Stomach (tissue), 9 donors: ENCODE results near the gene AGFG1. TPM values are rescaled to one million over a fixed set of nuclear protein-coding genes. Genes with fewer than 3 reads are reported as not detected.
"Not testable (repeated sequence)": the region's sequence is repeated elsewhere in the genome, so short reads cannot be mapped to it uniquely, and the experiment has no call there.

ENCODE experiments used
- DNase-seq, 2 donors: peaks; one replicate each; pipeline versions ENCODE4 v3.0.0 to v3.0.0-alpha.2; 2013 to 2019
- H3K27ac ChIP-seq, 5 donors: fragments of 200-600 bp in 4 of 5; sonication (generic) in 4 of 5; one replicate each; pipeline ENCODE4 v1.5.1; 2013 to 2019; ENCODE audit warnings: mild to moderate bottlenecking in 1 of 5, moderate library complexity in 1 of 5
- H3K27me3 ChIP-seq, 3 donors: fragments of 200-600 bp; sonication (generic); one replicate each; pipeline ENCODE4 v1.5.1; 2017 to 2019; ENCODE audit warnings: mixed run types in 1 of 3
- H3K36me3 ChIP-seq, 4 donors: fragments of 200-600 bp; sonication (generic); 1 replicate in 3 of 4; 2 replicates in 1 of 4; pipeline ENCODE4 v1.5.1; 2016 to 2019
- H3K4me1 ChIP-seq, 4 donors: fragments of 200-600 bp; sonication (generic); one replicate each; pipeline ENCODE4 v1.5.1; 2016 to 2019
- H3K4me3 ChIP-seq, 4 donors: fragments of 200-600 bp; sonication (generic) in 3 of 4; one replicate each; pipeline ENCODE4 v1.5.1; 2016 to 2019; ENCODE audit warnings: mild to moderate bottlenecking in 1 of 4
- H3K9me3 ChIP-seq, 4 donors: fragments of 200-600 bp; sonication (generic); one replicate each; pipeline ENCODE4 v1.5.1; 2016 to 2019
- CTCF ChIP-seq, 7 experiments: fragments of 450-650 bp in 4 of 7; fragments of 200-600 bp in 3 of 7; sonication (generic) in 3 of 7; IDR thresholded peaks; one replicate each; pipeline ENCODE4 v1.5.1; 2016 to 2019; ENCODE audit warnings: antibody characterized with exemption in 7 of 7, control low read depth in 2 of 7, mild to moderate bottlenecking in 1 of 7
- EP300 ChIP-seq: sonication (generic); formaldehyde crosslinking; IDR thresholded peaks from one replicate; pipeline ENCODE4 v1.6.1; 2017; ENCODE audit warnings: antibody characterized with exemption
- POLR2A ChIP-seq, 4 donors: fragments of 450-650 bp; IDR thresholded peaks; one replicate each; pipeline ENCODE4 v1.6.1; 2016; ENCODE audit warnings: antibody characterized with exemption in 4 of 4, control low read depth in 2 of 4, mild to moderate bottlenecking in 1 of 4, moderate library complexity in 1 of 4
- POLR2AphosphoS5 ChIP-seq, 3 donors: sonication (generic); formaldehyde crosslinking; IDR thresholded peaks; one replicate each; pipeline ENCODE4 v1.6.1; 2016; ENCODE audit warnings: antibody characterized with exemption in 3 of 3
- WGBS, 5 donors: extraction: QIAGEN DNeasy Blood & Tissue Kit in 3 of 5; methylation state at CpG; one replicate each; pipeline versions ENCODE4 v1.1.5 to v1.1.7; 2013 to 2018; 5-methylcytosine and 5-hydroxymethylcytosine counted together
- intact Hi-C: fragments of 100-400 bp; cut with DNase I; formaldehyde crosslinking; loops from one replicate; pipeline ENCODE4 v1.15.1; 2023; ENCODE audit warnings: low total_unique reads
- polyA plus RNA-seq, 3 donors: library from polyadenylated mRNA; stranded (reverse); fragments of 200-250 nt; gene quantifications; one replicate each; pipeline ENCODE4 v1.2.3, GENCODE V29; 2013
- total RNA-seq, 5 donors: library from RNA; depleted of rRNA; stranded (reverse); fragments of >200 nt; gene quantifications; one replicate each; pipeline versions ENCODE4 v1.1.0 to v1.2.3, GENCODE V29; 2014 to 2016
- donor health status: healthy with polysubstance abuse.
- donor health status: Bipolar disorder and iron deficiency.
- donor health status: healthy.

The AGFG1 gene
- total and polyA plus RNA-seq, 8 donors = 16.1 to 119 (median 35.7) TPM

GRCh38 chr2:227539465-227539956, 67.6 kb downstream of the AGFG1 start:
- no peak overlapping the region for H3K4me3 ChIP-seq
- no peak overlapping the region for H3K27ac ChIP-seq
- 95 to 98% (median 98%) methylated on average over 8 of the region's 8 CpGs for WGBS, 5 donors
- intact Hi-C loops = no loop called here
- H3K9me3 ChIP-seq = peaks cover 0 to 7% (median 2%) of the 10 kb centered on the region in 4 donors
- DNase-seq = no peak
- no peaks in the 10 kb centered on the region for H3K27me3 ChIP-seq
- H3K4me1 ChIP-seq = no peaks in the 10 kb centered on the region
- no peak for TF ChIP-seq POLR2AphosphoS5 (IDR thresholded peaks at IDR 0.05)
- no peak for TF ChIP-seq POLR2A (IDR thresholded peaks at IDR 0.05)
- no peak for TF ChIP-seq EP300
- TF ChIP-seq CTCF (IDR thresholded peaks at IDR 0.05) = no peak
- H3K36me3 ChIP-seq = peaks cover 23 to 80% (median 77%) of the 10 kb centered on the region in 4 donors

- H3K4me1 ChIP-seq, DNase-seq, H3K27ac ChIP-seq, H3K27me3 ChIP-seq, intact Hi-C loops, H3K9me3 ChIP-seq, H3K4me3 ChIP-seq: not testable (repeated sequence)
- WGBS, 5 donors = 89 to 99% (median 95%) methylated on average over 9 of the region's 9 CpGs
- peaks cover 18 to 80% (median 74%) of the 10 kb centered on the region in 4 donors for H3K36me3 ChIP-seq
Measured at GRCh38 chr2:227540352-227540751, 68.4 kb downstream of the AGFG1 start.

GRCh38 chr2:227545990-227546389, 74.0 kb downstream of the AGFG1 start:
- Histone ChIP-seq H3K36me3 (peaks cover 13 to 66% (median 54%) of the 10 kb centered on the region in 4 donors), H3K27me3 (no peaks in the 10 kb centered on the region), H3K4me1 (no peaks in the 10 kb centered on the region), H3K4me3 (no peak overlapping the region), H3K9me3 (peaks cover 0 to 3% (median 1%) of the 10 kb centered on the region in 4 donors), H3K27ac (no peak overlapping the region)
- no peak for TF ChIP-seq CTCF (IDR thresholded peaks at IDR 0.05)
- TF ChIP-seq POLR2AphosphoS5 (IDR thresholded peaks at IDR 0.05) = no peak
- no peak for TF ChIP-seq POLR2A (IDR thresholded peaks at IDR 0.05)
- no peak for TF ChIP-seq EP300
- 95 to 97% (median 96%) methylated on average over 11 of the region's 11 CpGs for WGBS, 5 donors
- DNase-seq = no peak
- intact Hi-C loops = no loop called here

- 95 to 97% (median 96%) methylated on average over 3 of the region's 3 CpGs for WGBS, 5 donors
- intact Hi-C loops = no loop called here
- no peaks in the 10 kb centered on the region for H3K27me3 ChIP-seq
- no peak for DNase-seq
- H3K27ac ChIP-seq = no peak overlapping the region
- H3K9me3 ChIP-seq = no peaks in the 10 kb centered on the region
- no peak overlapping the region for H3K4me3 ChIP-seq
- no peak for TF ChIP-seq CTCF (IDR thresholded peaks at IDR 0.05)
- TF ChIP-seq POLR2A (IDR thresholded peaks at IDR 0.05) = no peak
- TF ChIP-seq EP300 = no peak
- no peak for TF ChIP-seq POLR2AphosphoS5 (IDR thresholded peaks at IDR 0.05)
- no peaks in the 10 kb centered on the region for H3K4me1 ChIP-seq
- H3K36me3 ChIP-seq = peaks cover 18 to 88% (median 77%) of the 10 kb centered on the region in 4 donors
Measured at GRCh38 chr2:227551836-227552235, 79.9 kb downstream of the AGFG1 start.

- intact Hi-C loops = no loop called here
- no peaks in the 10 kb centered on the region for H3K4me1 ChIP-seq
- no peaks in the 10 kb centered on the region for H3K27me3 ChIP-seq
- DNase-seq = no peak
- H3K27ac ChIP-seq = no peak overlapping the region
- no peak for TF ChIP-seq POLR2A (IDR thresholded peaks at IDR 0.05)
- no peak overlapping the region for H3K4me3 ChIP-seq
- H3K9me3 ChIP-seq = no peaks in the 10 kb centered on the region
- H3K36me3 ChIP-seq = peaks cover 0 to 11% (median 9%) of the 10 kb centered on the region in 4 donors
Measured at GRCh38 chr2:227562581-227562980, 90.6 kb downstream of the AGFG1 start.
